ENCODE measurements around the gene PCDHA12. TPM values are rescaled to one million over a fixed set of nuclear protein-coding genes. Genes with fewer than 3 reads are reported as not detected.

Gene PCDHA12
- total RNA-seq, 1 donor from 2014 or later: 19.8 TPM

Other genes starting within 250 kb of the PCDHA12 start
- gene CD14, start 242.1 kb upstream of the PCDHA12 start, total RNA-seq: 15.4 TPM
- gene TMCO6, start 235.9 kb upstream of the PCDHA12 start, total RNA-seq: 7.5 TPM
- 27.8 TPM for gene NDUFA2, start 227.7 kb upstream of the PCDHA12 start, total RNA-seq
- 55.7 TPM for gene IK, start 227.5 kb upstream of the PCDHA12 start, total RNA-seq
- 14.2 TPM for gene WDR55, start 210.4 kb upstream of the PCDHA12 start, total RNA-seq
- 0.31 TPM for gene DND1, start 201.7 kb upstream of the PCDHA12 start, total RNA-seq
- 70.7 TPM for gene HARS1, start 183.9 kb upstream of the PCDHA12 start, total RNA-seq
- gene HARS2, start 183.9 kb upstream of the PCDHA12 start, total RNA-seq: 31.0 TPM
- 47.1 TPM for gene ZMAT2, start 174.9 kb upstream of the PCDHA12 start, total RNA-seq
- 6.6 TPM for gene PCDHA1, start 89.2 kb upstream of the PCDHA12 start, total RNA-seq
- gene PCDHA2, start 80.5 kb upstream of the PCDHA12 start, total RNA-seq: 11.5 TPM
- gene PCDHA3, start 74.3 kb upstream of the PCDHA12 start, total RNA-seq: 21.2 TPM
- gene PCDHA4, start 68.2 kb upstream of the PCDHA12 start, total RNA-seq: 18.6 TPM
- 13.1 TPM for gene PCDHA5, start 53.7 kb upstream of the PCDHA12 start, total RNA-seq
- 24.8 TPM for gene PCDHA6, start 47.3 kb upstream of the PCDHA12 start, total RNA-seq
- 18.1 TPM for gene PCDHA7, start 41.0 kb upstream of the PCDHA12 start, total RNA-seq
- gene PCDHA8, start 34.1 kb upstream of the PCDHA12 start, total RNA-seq: 11.1 TPM
- gene PCDHA9, start 26.9 kb upstream of the PCDHA12 start, total RNA-seq: 18.6 TPM
- gene PCDHA10, start 19.4 kb upstream of the PCDHA12 start, total RNA-seq: 20.3 TPM
- gene PCDHA11, start 6.4 kb upstream of the PCDHA12 start, total RNA-seq: 38.8 TPM
- gene PCDHA13, start 6.8 kb downstream of the PCDHA12 start, total RNA-seq: 20.9 TPM
- gene PCDHAC1, start 51.0 kb downstream of the PCDHA12 start, total RNA-seq: 74.1 TPM
- 33.5 TPM for gene PCDHAC2, start 91.2 kb downstream of the PCDHA12 start, total RNA-seq
- gene PCDHB1, start 176.1 kb downstream of the PCDHA12 start, total RNA-seq: 0.31 TPM
- 14.2 TPM for gene PCDHB2, start 219.3 kb downstream of the PCDHA12 start, total RNA-seq
- 10.3 TPM for gene PCDHB3, start 225.2 kb downstream of the PCDHA12 start, total RNA-seq
- 4.7 TPM for gene PCDHB4, start 246.5 kb downstream of the PCDHA12 start, total RNA-seq

Measured in occipital lobe (tissue), 1 donor.